ENCODE results near the gene PGD. TPM values are rescaled to one million over a fixed set of nuclear protein-coding genes. Genes with fewer than 3 reads are reported as not detected.

Gene PGD
- total and polyA plus RNA-seq, 2 experiments from 2014 or later, result 174 to 305 TPM

- Mint-ChIP-seq H3K36me3 (ENCODE audit: low read depth) (peaks cover 55% of the 10 kb centered on the region), H3K4me1 (peaks cover 5% of the 10 kb centered on the region; the same call in 2 of the 3 replicates), H3K27me3 (ENCODE audit: insufficient read depth, low read depth, poor library complexity) (peaks cover 11% of the 10 kb centered on the region), H3K4me3 (no peak overlapping the region), H3K27ac (no peak overlapping the region), H3K9me3 (no peaks in the 10 kb centered on the region)
- Histone ChIP-seq H3K79me2 (replicated peaks; ENCODE audit: insufficient read depth) (no peaks in the 10 kb centered on the region), H3K36me3 (ENCODE audit: insufficient read depth) (peaks cover 38% of the 10 kb centered on the region), H3K4me1 (ENCODE audit: insufficient read depth) (no peaks in the 10 kb centered on the region), H3F3A (replicated peaks; ENCODE audit: low read depth) (peaks cover 23% of the 10 kb centered on the region; the same call in 1 of the 2 replicates), H3K4me3 (no peak overlapping the region), H3K4me2 (no peak overlapping the region), H3K27ac (ENCODE audit: low read depth) (no peak overlapping the region), H4K20me1 (replicated peaks; ENCODE audit: insufficient read depth) (peaks cover 11% of the 10 kb centered on the region; the same call in 1 of the 2 replicates), H3K27me3 (ENCODE audit: insufficient read depth) (no peaks in the 10 kb centered on the region), H3K9me2 (ENCODE audit: insufficient read depth) (no peaks in the 10 kb centered on the region), H2AFZ (no peak overlapping the region)
- TF ChIP-seq NANOG (IDR thresholded peaks at IDR 0.05; ENCODE audit: borderline replicate concordance), result no peak
- TF ChIP-seq CTCF (conservative IDR thresholded peaks at IDR 0.05; ENCODE audit: low read depth in 2 of 2), result peak in 1 of 2 experiments; percentile 11; a peak in 1 of 4 replicates
- no peak for TF ChIP-seq ZNF331 (CRISPR knock-in tag; IDR thresholded peaks at IDR 0.05; ENCODE audit: low read depth)
- no peak for TF ChIP-seq CREB1 (CRISPR knock-in tag; IDR thresholded peaks at IDR 0.05; ENCODE audit: low read depth)
- TF ChIP-seq EZH2phosphoT487 (IDR thresholded peaks at IDR 0.05; ENCODE audit: unreplicated experiment), result no peak
- no peak for DNase-seq (ENCODE audit: low spot score)
- ATAC-seq, result no peak
These were observed 22.8 kb downstream of the PGD start for GRCh38 chr1:10421637-10422036.

DNA sequence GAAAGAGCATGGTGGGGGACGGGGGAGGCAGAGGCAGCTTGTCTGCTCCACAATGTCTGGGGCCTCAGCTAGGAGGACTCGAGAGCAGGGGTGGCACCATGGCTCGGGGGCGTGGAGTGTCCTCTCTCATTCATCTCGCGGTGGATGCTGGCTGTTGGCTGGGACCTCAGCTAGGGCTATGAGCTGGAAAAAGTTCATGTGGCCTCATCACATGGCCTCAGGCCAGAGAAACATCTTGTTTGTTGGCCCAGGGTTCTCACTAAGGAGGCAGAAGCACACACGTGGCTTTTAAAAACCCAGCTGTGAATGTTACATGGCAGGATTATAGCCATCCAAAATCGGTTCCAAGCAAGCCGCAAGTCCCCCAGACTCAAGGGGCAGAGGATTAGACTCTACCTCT is 25.2 kb downstream of the PGD start:
- peak overlapping the region; percentile 27; the same call in 1 of the 2 replicates for H3K27ac ChIP-seq (ENCODE audit: low read depth)
- H3K27ac Mint-ChIP-seq, result peak overlapping the region; percentile 83

GRCh38 chr1:10424651-10425050 is 25.8 kb downstream of the PGD start:
- Histone ChIP-seq H2AFZ (no peak overlapping the region), H3K27me3 (ENCODE audit: insufficient read depth) (no peaks in the 10 kb centered on the region), H3K4me3 (no peak overlapping the region), H4K20me1 (replicated peaks; ENCODE audit: insufficient read depth) (no peaks in the 10 kb centered on the region), H3K27ac (ENCODE audit: low read depth) (no peak overlapping the region; the same call in 1 of the 2 replicates), H3K4me1 (ENCODE audit: insufficient read depth) (no peaks in the 10 kb centered on the region), H3K36me3 (ENCODE audit: insufficient read depth) (peaks cover 15% of the 10 kb centered on the region), H3F3A (replicated peaks; ENCODE audit: low read depth) (peaks cover 15% of the 10 kb centered on the region; the same call in 1 of the 2 replicates), H3K9me2 (ENCODE audit: insufficient read depth) (no peaks in the 10 kb centered on the region), H3K4me2 (no peak overlapping the region), H3K79me2 (replicated peaks; ENCODE audit: insufficient read depth) (no peaks in the 10 kb centered on the region)
- ATAC-seq, result no peak
- H3K36me3 Mint-ChIP-seq (ENCODE audit: low read depth), result peaks cover 26% of the 10 kb centered on the region
- no peaks in the 10 kb centered on the region for H3K9me3 Mint-ChIP-seq
- peaks cover 5% of the 10 kb centered on the region for H3K4me1 Mint-ChIP-seq
- peaks cover 7% of the 10 kb centered on the region for H3K27me3 Mint-ChIP-seq (ENCODE audit: insufficient read depth, low read depth, poor library complexity)
- H3K27ac Mint-ChIP-seq, result no peak overlapping the region
- no peak for DNase-seq (ENCODE audit: low spot score)
- H3K4me3 Mint-ChIP-seq, result no peak overlapping the region
- TF ChIP-seq CTCF (conservative IDR thresholded peaks at IDR 0.05; ENCODE audit: low read depth in 2 of 2) (no peak), EZH2phosphoT487 (IDR thresholded peaks at IDR 0.05; ENCODE audit: unreplicated experiment) (no peak), CREB1 (CRISPR knock-in tag; IDR thresholded peaks at IDR 0.05; ENCODE audit: low read depth) (no peak), ZNF331 (CRISPR knock-in tag; IDR thresholded peaks at IDR 0.05; ENCODE audit: low read depth) (no peak)
- TF ChIP-seq, protein P1, sequence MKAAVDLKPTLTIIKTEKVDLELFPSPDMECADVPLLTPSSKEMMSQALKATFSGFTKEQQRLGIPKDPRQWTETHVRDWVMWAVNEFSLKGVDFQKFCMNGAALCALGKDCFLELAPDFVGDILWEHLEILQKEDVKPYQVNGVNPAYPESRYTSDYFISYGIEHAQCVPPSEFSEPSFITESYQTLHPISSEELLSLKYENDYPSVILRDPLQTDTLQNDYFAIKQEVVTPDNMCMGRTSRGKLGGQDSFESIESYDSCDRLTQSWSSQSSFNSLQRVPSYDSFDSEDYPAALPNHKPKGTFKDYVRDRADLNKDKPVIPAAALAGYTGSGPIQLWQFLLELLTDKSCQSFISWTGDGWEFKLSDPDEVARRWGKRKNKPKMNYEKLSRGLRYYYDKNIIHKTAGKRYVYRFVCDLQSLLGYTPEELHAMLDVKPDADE (IDR thresholded peaks at IDR 0.05), result no peak

More for the DNA sequence above, 25.2 kb downstream of the PGD start:
- DNase-seq (ENCODE audit: low spot score) (no peak), ATAC-seq (no peak)
- Histone ChIP-seq H3K4me2 (no peak overlapping the region), H3K79me2 (replicated peaks; ENCODE audit: insufficient read depth) (no peaks in the 10 kb centered on the region), H3K9me2 (ENCODE audit: insufficient read depth) (no peaks in the 10 kb centered on the region), H3F3A (replicated peaks; ENCODE audit: low read depth) (0 out of 2 replicates have a peak, but pooled peaks cover 14% of the 10 kb centered on the region), H3K4me3 (no peak overlapping the region), H2AFZ (no peak overlapping the region), H3K4me1 (ENCODE audit: insufficient read depth) (no peaks in the 10 kb centered on the region), H3K27me3 (ENCODE audit: insufficient read depth) (no peaks in the 10 kb centered on the region), H4K20me1 (replicated peaks; ENCODE audit: insufficient read depth) (no peaks in the 10 kb centered on the region), H3K36me3 (ENCODE audit: insufficient read depth) (peaks cover 20% of the 10 kb centered on the region)
- no peak overlapping the region for H3K4me3 Mint-ChIP-seq
- H3K36me3 Mint-ChIP-seq (ENCODE audit: low read depth), result peaks cover 32% of the 10 kb centered on the region
- TF ChIP-seq STAT1 (IDR thresholded peaks at IDR 0.05; ENCODE audit: unreplicated experiment) (no peak), EZH2phosphoT487 (IDR thresholded peaks at IDR 0.05; ENCODE audit: unreplicated experiment) (no peak), NANOG (IDR thresholded peaks at IDR 0.05; ENCODE audit: borderline replicate concordance) (no peak), ZNF114 (CRISPR knock-in tag; IDR thresholded peaks at IDR 0.05) (no peak), CREB1 (CRISPR knock-in tag; IDR thresholded peaks at IDR 0.05; ENCODE audit: low read depth) (no peak)
- H3K9me3 Mint-ChIP-seq, result no peaks in the 10 kb centered on the region
- peaks cover 5% of the 10 kb centered on the region; the same call in 2 of the 3 replicates for H3K4me1 Mint-ChIP-seq
- H3K27me3 Mint-ChIP-seq (ENCODE audit: insufficient read depth, low read depth, poor library complexity), result peaks cover 7% of the 10 kb centered on the region

Measured in GM23338 (cell line).